Neuron (in vitro differentiated cells): ENCODE measurements around the gene SOAT2.
"Not testable (repeated sequence)": the region's sequence is repeated elsewhere in the genome, so short reads cannot be mapped to it uniquely, and the experiment has no call there.

Experiments used
- H2AFZ ChIP-seq: one replicate; pipeline ENCODE4 v1.6.1; 2013; ENCODE audit warnings: low read depth, mild to moderate bottlenecking, inconsistent platforms, low read length, moderate library complexity
- H3K27me3 ChIP-seq: one replicate; pipeline ENCODE4 v1.6.1; 2013; ENCODE audit warnings: low read length; ENCODE audit not compliant: insufficient read depth
- H3K36me3 ChIP-seq: one replicate; pipeline ENCODE4 v1.6.1; 2013; ENCODE audit warnings: low read length; ENCODE audit not compliant: insufficient read depth
- H3K4me1 ChIP-seq: one replicate; pipeline ENCODE4 v1.6.1; 2013; ENCODE audit warnings: low read length; ENCODE audit not compliant: insufficient read depth
- H3K4me3 ChIP-seq: 2 replicates; pipeline ENCODE4 v1.5.1; 2013; ENCODE audit warnings: mild to moderate bottlenecking, low read length, moderate library complexity
- H3K9me3 ChIP-seq: one replicate; pipeline ENCODE4 v1.6.1; 2013; ENCODE audit warnings: low read length

SOAT2 gene

GRCh38 chr12:53082637-53083175, 20.6 kb upstream of the SOAT2 start:
- H3K4me1 ChIP-seq: peaks cover 6% of the 10 kb centered on the region
- H3K27me3 ChIP-seq: no peaks in the 10 kb centered on the region
- no peaks in the 10 kb centered on the region for H3K36me3 ChIP-seq
- H3K4me3 ChIP-seq: no peak overlapping the region
- no peaks in the 10 kb centered on the region for H3K9me3 ChIP-seq
- no peak overlapping the region for H2AFZ ChIP-seq

GRCh38 chr12:53086361-53086760, 16.9 kb upstream of the SOAT2 start:
- Histone ChIP-seq H2AFZ (no peak overlapping the region), H3K4me3 (no peak overlapping the region), H3K4me1 (no peaks in the 10 kb centered on the region), H3K36me3 (no peaks in the 10 kb centered on the region), H3K27me3 (peaks cover 13% of the 10 kb centered on the region), H3K9me3 (no peaks in the 10 kb centered on the region)

- no peaks in the 10 kb centered on the region for H3K9me3 ChIP-seq
- no peak overlapping the region for H2AFZ ChIP-seq
- no peak overlapping the region for H3K4me3 ChIP-seq
- H3K4me1 ChIP-seq: no peaks in the 10 kb centered on the region
- H3K36me3 ChIP-seq: no peaks in the 10 kb centered on the region
- H3K27me3 ChIP-seq: peaks cover 40% of the 10 kb centered on the region
Observed at GRCh38 chr12:53090105-53090504, 13.2 kb upstream of the SOAT2 start.

GRCh38 chr12:53090554-53090953, 12.7 kb upstream of the SOAT2 start:
- H3K4me1 ChIP-seq: no peaks in the 10 kb centered on the region
- no peak overlapping the region for H2AFZ ChIP-seq
- H3K36me3 ChIP-seq: no peaks in the 10 kb centered on the region
- H3K4me3 ChIP-seq: no peak overlapping the region
- H3K9me3 ChIP-seq: no peaks in the 10 kb centered on the region
- peaks cover 41% of the 10 kb centered on the region for H3K27me3 ChIP-seq

GRCh38 chr12:53091756-53092155, 11.5 kb upstream of the SOAT2 start:
- Histone ChIP-seq H3K36me3 (no peaks in the 10 kb centered on the region), H3K4me3 (no peak overlapping the region), H2AFZ (no peak overlapping the region), H3K4me1 (peaks cover under 1% of the 10 kb centered on the region), H3K9me3 (no peaks in the 10 kb centered on the region), H3K27me3 (peaks cover 51% of the 10 kb centered on the region)

DNA sequence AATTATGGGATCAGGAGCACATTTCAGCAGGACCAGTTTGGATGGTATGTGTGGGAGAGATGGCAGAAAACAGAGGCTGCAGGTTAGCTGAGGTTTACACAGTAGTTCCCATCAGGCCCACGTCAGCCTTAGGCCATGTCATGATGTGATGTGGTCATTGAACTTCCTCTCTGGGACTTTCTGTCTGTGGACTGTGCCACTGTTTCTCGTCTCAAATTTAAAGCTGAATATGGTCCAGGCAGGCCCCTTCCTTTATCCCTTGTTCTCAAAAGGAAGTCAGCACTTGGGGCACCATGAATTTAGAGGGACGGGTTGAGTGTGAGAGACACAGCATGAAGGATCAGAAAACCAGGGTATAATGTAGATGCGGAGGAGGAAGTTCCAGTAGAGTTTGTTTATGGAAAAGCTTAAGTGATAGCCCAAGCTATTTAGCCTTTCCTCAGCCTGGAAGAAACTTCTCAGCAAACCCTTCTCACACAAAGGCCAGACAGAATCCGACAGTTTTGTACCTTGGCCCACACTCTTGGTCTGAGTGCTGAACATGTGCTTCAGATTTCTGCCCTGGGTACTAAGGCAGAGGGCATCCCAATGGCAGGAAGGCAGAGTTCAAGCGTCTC, 9.4 kb upstream of the SOAT2 start:
- H3K9me3 ChIP-seq: no peaks in the 10 kb centered on the region
- H3K27me3 ChIP-seq: peaks cover 70% of the 10 kb centered on the region
- no peaks in the 10 kb centered on the region for H3K36me3 ChIP-seq
- no peak overlapping the region for H2AFZ ChIP-seq
- H3K4me3 ChIP-seq: no peak overlapping the region
- peaks cover 14% of the 10 kb centered on the region for H3K4me1 ChIP-seq

DNA sequence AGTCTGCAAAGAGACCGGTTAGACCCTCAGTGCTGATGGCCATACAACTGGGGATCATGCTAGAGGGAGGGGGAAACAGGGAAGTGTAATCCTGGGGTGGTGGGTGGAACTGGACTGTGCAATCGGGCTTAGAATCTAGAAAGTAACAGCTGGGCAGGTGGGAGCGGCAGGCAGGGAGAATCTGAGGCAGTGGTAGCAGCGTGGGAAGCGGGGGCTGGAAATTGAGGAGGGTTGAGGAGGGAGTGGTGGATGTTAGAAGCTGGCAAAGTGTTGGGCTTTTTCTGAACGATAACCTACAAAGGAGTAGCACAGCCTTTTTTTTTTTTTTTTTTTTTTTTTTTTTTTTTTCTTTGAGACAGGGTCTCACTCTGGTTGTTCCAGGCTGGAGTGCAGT, 8.9 kb upstream of the SOAT2 start:
- no peak overlapping the region for H3K4me3 ChIP-seq
- H3K36me3 ChIP-seq: no peaks in the 10 kb centered on the region
- H2AFZ ChIP-seq: no peak overlapping the region
- H3K9me3 ChIP-seq: no peaks in the 10 kb centered on the region
- peaks cover 74% of the 10 kb centered on the region for H3K27me3 ChIP-seq
- H3K4me1 ChIP-seq: peaks cover 14% of the 10 kb centered on the region

DNA sequence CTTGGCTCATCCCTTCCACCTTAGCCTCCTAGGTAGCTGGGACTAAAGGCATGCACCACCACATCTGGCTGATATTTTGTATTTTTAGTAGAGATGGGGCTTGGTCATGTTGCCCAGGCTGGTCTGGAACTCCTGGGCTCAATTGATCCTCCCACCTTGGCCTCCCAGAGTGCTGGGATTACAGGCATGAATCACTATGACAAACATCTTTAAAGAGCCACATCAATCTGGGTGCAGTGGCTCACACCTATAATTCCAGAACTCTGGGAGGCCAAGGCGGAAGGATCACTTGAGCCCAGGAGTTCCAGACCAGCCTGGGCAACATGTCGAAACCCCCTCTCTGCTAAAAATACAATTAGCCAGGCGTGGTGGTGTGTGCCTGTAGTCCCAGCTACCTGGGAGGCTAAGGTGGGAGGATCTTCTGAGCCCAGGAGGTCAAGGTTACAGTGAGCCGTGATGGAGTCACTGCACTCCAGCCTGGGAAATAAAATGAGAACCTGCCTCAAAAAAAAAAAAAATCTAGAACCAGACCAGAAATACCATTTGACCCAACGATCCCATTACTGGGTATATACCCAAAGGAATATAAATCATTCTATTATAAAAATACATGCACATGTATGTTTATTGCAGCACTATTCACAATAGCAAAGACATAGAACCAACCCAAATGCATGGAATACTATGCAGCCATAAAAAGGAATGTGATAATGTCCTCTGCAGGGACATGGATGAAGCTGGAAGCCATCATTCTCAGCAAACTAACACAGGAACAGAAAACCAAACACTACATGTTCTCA, 8.3 kb upstream of the SOAT2 start:
- H3K36me3 ChIP-seq, H2AFZ ChIP-seq, H3K9me3 ChIP-seq, H3K4me3 ChIP-seq: not testable (repeated sequence)
- Histone ChIP-seq H3K27me3 (peaks cover 74% of the 10 kb centered on the region), H3K4me1 (peaks cover 14% of the 10 kb centered on the region)

DNA sequence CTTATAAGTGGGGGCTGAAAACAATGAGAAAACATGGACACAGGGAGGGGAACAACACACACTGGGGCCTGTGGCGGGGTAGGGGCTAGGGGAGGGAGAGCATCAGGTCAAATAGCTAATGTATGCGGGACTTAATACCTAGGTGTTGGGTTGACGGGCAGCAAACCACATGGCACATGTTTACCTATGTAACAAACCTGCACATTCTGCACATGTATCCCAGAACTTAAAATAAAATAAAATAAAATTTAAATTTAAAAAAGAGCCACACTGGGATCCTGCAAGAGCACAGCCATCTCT, 7.7 kb upstream of the SOAT2 start:
- not testable (repeated sequence) for H3K4me3 ChIP-seq, H2AFZ ChIP-seq, H3K36me3 ChIP-seq, H3K9me3 ChIP-seq
- Histone ChIP-seq H3K4me1 (peaks cover 14% of the 10 kb centered on the region), H3K27me3 (peaks cover 73% of the 10 kb centered on the region)

- no peak overlapping the region for H3K4me3 ChIP-seq
- no peaks in the 10 kb centered on the region for H3K36me3 ChIP-seq
- peaks cover 14% of the 10 kb centered on the region for H3K4me1 ChIP-seq
- H3K27me3 ChIP-seq: peaks cover 69% of the 10 kb centered on the region
- H2AFZ ChIP-seq: no peak overlapping the region
- no peaks in the 10 kb centered on the region for H3K9me3 ChIP-seq
Observed at GRCh38 chr12:53096089-53096741, 7.1 kb upstream of the SOAT2 start.

DNA sequence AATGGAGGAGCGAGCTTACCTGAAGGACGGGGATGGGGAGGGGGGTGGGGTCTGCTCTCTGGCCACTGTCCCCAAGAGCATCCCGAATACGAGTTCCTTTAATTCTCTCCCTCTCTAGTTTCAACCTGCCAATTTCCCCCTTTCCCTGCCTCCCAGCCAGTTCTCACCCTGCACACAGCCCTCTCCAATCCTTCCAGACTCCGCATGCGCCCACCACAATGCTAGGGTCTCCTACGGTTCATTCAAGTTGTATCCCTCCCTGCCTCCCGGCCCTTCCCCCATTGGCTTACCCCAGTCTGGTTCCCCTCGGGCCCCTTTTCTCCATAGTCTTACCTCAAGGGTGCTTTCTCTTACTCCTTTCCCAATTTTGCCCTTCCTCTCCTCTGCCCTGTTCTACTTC, 6.5 kb upstream of the SOAT2 start:
- Histone ChIP-seq H3K4me3 (no peak overlapping the region), H2AFZ (no peak overlapping the region), H3K27me3 (peaks cover 64% of the 10 kb centered on the region), H3K4me1 (peaks cover 14% of the 10 kb centered on the region), H3K36me3 (no peaks in the 10 kb centered on the region), H3K9me3 (no peaks in the 10 kb centered on the region)

DNA sequence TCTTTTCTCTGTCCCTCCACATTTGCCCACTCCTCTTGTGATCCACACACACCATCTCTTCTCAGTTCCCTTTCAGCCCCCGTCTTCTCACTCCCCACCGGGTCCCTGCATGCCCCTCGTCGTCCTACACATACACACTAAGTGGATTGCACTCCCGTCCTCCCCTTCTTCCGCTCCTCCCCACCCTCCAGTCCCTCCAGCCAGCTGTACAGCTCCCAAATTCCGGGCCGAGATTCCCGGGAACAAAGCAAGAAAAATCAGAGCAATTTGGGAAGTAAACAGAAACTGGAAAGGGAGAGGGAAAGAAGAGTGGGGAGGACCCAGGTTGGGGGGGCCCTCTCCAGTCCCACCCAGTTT, 6.1 kb upstream of the SOAT2 start:
- no peaks in the 10 kb centered on the region for H3K36me3 ChIP-seq
- H3K27me3 ChIP-seq: peaks cover 60% of the 10 kb centered on the region
- no peaks in the 10 kb centered on the region for H3K9me3 ChIP-seq
- H3K4me3 ChIP-seq: peak overlapping the region; percentile 8
- H3K4me1 ChIP-seq: peaks cover 14% of the 10 kb centered on the region
- H2AFZ ChIP-seq: peak overlapping the region; percentile 73

DNA sequence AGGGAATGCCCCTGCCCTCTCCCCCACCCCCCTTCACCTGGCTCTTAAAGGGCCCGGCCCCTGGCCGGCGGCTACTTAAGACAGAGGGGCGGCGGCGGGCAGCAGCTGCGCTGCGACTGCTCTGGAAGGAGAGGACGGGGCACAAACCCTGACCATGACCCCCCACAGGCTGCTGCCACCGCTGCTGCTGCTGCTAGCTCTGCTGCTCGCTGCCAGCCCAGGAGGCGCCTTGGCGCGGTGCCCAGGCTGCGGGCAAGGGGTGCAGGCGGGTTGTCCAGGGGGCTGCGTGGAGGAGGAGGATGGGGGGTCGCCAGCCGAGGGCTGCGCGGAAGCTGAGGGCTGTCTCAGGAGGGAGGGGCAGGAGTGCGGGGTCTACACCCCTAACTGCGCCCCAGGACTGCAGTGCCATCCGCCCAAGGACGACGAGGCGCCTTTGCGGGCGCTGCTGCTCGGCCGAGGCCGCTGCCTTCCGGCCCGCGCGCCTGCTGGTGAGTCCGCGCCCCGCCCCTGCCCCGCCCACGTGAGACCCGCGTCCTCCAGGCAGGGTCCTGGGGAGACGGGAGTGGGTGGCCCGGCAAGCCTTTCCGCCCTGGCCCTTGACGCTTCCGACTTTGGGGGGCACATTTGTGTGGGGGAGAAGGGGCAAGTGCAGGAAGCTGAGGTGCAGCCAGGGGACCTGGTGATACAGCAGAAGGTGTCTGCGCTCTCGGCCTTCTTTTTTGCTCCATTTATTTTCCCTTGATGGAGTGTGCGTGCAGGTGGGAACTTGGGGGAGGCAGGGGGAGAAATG, 5.5 kb upstream of the SOAT2 start, which contains the start of gene IGFBP6:
Gene IGFBP6 (plus strand): TSS at position 104 of the 790 bp plus-strand sequence. CDS start 51 bp downstream, at position 155.
- peak within 1 kb of the TSS; percentile 73 for H2AFZ ChIP-seq
- H3K9me3 ChIP-seq: no peaks in the 10 kb centered on the region
- H3K4me3 ChIP-seq: peak within 1 kb of the TSS; percentile 39
- H3K27me3 ChIP-seq: peaks cover 59% of the 10 kb centered on the region
- peaks cover 14% of the 10 kb centered on the region for H3K4me1 ChIP-seq
- no peaks in the 10 kb centered on the region for H3K36me3 ChIP-seq
